HG02885 (cell line): ENCODE data around the gene ASIP.
"Not testable (repeated sequence)": the region's sequence is repeated elsewhere in the genome, so short reads cannot be mapped to it uniquely, and the experiment has no call there.

Experiments used
- ATAC-seq: cut with Tn5 transposase; IDR thresholded peaks from one replicate; pipeline ENCODE4 v1.9.1; 2021; ENCODE audit warnings: mild to moderate bottlenecking; ENCODE audit not compliant: unreplicated experiment, poor library complexity

The ASIP gene, protein sequence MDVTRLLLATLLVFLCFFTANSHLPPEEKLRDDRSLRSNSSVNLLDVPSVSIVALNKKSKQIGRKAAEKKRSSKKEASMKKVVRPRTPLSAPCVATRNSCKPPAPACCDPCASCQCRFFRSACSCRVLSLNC

DNA sequence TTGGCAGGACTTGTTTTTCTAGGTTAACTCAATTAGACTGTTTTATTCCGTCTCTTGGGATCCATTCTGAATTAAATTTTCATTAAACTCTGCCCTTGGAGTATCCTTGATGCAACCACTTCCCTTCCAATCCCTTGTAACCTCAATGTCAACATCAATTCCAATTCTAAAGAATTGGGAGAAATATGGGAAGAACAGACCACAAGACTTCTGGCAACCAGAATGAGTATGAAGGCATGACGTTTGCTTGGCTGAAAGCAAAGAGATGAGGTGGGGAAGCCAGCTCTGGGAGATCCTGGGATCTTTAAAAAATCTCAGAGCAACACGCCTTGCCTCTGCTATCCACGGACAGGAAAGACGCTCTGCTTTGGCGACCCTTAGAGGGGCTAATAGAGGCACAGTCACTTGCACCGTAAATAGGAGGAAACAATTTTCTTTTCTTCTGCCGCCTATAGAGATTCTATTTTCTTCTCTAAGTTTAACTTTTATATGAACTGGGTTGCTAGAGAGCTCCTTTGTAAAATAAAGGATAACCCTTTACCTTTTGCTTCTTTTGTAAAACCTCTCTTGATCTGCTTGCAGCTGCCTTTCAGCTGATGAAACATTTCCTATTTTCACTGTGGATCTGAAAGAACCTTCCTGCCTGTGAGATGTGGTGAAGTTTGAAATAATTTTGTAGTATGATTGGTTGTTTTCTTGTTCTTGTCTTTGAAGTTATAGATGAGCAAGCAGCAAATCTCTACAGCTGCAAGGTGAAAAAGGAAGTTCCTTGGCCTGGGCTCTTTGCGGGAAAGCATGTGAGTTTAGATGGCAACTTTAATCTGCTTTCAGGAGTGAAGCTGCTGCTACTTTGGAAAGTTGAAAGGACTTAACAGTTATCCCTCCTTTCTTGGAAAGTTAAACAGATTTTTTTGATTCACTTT lies at the start of gene ASIP:
ASIP (plus strand) TSS at position 731 of the 923 bp plus-strand sequence. CDS start 18,952 bp downstream, outside the sequence.
- no peak for ATAC-seq

DNA sequence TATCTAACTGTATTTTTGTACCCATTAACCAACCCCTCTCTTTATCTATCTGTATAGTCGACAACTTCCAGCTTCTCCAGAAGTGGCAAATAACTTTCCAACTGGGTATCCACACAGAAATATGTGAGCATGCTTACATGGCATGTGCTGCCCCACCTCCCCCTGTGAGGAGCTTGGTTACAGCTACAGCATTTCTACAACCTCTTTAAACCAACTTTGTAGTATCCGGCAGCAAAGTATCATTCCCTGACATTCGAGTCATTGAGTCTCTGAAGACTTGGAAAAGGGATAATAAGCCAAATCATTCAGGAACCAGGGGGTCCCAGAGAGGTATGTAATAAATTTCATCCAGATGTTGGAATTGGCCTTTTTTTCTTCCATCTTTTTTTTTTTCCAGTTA lies 48.2 kb upstream of the ASIP start:
- no peak for ATAC-seq

DNA sequence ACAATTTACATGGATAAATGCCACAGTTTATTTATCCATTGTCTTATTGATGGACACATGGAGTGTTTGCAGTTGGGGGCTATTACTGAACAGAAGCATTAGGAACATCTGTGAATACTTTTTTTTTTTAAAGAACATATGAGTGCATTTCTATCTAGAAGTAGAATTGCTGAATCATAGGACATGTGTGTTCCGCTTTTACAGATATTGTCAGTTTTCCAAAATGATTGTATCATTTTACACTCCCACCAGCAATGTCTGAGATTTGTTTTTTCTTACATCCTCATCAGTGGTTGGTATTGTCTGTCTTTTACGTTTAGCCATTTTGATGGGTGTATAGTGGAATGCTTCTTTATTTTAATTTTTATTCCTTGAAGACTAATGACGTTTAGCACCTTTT lies 42.0 kb upstream of the ASIP start:
- no peak for ATAC-seq

DNA sequence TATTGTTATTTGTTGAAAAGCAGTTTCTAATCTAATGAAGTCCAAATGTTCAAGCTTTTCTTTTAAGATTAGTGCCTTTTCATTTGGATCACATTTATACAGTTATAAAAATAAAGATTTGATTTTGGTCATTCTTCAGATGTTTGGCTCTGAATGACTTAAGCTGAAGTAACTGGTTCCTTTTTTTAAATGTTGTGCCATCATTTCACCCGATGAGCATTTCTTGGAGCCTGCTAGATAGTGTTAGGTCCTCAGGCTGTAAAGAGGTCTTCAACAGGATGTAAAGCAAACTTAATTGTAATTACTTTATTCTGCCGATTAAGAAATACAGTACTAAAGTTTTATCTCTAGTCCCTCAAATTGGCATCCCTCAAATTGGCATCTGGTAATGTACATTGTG lies 41.2 kb upstream of the ASIP start:
- no peak for ATAC-seq

DNA sequence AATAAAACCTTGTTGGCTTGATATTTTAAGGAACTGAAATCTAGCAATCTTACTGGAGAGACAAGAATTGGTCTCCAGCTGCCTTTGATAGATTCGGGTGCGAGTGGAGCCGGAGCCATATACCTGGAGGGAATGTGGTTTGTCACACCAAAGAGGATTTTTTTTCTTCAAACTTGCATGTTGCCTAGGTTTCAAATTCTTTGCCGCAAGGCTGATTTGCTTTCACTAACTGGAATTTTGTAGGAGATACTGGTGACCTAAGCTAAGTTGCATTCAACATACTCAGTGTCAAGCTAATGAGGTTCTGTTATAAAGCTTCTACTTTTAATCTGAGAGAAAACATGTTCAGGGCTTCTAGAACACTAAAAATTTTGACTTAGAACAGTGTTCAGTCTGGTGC lies 39.7 kb upstream of the ASIP start:
- ATAC-seq = no peak

DNA sequence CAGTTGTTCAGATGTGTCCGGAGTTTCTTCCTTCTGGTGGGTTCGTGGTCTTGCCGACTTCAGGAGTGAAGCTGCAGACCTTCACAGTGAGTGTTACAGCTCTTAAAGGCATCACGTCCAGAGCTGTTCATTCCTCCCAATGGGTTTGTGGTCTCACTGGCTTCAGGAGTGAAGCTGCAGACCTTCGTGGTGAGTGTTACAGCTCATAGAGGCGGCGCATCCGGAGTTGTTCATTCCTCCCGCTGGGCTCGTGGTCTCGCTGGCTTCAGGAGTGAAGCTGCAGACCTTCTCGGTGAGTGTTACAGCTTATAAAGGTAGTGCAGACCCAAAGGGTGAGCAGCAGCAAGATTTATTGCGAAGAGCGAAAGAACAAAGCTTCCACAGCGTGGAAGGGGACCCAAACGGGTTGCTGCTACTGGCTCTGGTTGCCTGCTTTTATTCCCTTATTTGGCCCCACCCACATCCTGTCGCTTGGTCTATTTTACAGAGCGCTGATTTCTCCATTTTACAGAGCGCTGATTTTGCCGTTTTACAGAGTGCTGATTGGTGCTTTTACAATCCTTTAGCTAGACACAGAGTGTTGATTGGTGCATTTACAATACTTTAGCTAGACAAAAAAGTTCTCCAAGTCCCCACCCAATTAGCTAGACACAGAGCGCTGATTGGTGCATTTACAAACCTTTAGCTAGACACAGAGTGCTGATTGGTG lies 35.9 kb upstream of the ASIP start:
- not testable (repeated sequence) for ATAC-seq

DNA sequence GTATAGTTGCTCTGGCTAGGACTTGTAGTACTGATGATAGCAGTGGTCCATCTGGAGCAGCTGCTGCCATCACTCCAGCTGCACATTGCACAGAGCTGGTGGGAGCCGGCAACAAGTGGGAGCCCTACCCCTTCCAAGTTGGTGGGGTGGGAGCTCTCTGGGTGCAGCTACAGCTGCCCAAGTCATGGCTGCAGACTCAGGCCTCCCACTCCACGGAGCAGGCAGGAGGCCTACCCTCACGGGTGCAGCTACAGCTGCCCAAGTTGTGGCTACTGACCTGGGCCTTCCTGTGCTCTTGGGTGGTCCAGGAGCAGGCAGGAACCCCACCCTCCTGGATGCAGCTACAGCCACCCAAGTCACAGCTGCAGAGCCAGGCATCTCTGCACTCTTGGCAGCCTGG lies 32.1 kb upstream of the ASIP start:
- ATAC-seq = no peak

DNA sequence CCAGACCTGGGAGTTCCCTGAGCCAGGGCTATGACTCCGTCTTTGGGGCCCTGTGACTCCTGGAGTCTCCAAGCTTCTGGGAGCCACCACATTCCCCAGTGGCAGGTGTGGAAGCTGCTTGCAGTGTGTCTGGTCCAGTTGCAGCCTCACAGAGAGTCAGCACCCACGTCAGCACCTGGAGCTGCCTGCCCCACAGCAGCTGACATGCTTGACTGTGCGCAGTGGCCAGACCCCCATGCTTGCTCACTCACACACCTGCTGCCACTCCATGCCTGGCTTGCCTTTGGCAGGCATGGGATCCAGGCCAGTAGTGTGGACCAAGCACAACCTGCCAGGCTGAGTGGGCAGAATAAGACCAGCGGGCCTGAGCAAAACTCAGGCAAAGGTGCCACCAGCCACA lies 31.0 kb upstream of the ASIP start:
- no peak for ATAC-seq

DNA sequence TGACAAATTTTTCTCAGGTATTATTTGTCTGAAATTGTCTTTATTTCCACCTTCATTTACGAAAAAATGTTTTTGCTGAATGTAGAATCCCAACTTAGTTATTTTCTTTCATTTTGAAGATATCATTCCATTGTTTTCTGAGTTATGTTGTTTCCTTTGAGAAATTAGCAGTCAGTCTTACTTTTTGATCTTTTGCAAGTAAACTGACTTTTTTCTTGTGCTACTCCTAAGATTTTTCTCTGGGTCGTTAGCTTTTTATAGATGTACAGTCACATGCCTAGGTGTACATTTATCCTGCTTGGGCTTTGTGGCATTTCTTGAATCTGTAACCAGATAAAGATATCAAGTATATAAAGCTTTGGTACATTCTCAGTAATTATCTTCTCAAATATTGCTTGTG lies 29.6 kb upstream of the ASIP start:
- ATAC-seq = no peak

DNA sequence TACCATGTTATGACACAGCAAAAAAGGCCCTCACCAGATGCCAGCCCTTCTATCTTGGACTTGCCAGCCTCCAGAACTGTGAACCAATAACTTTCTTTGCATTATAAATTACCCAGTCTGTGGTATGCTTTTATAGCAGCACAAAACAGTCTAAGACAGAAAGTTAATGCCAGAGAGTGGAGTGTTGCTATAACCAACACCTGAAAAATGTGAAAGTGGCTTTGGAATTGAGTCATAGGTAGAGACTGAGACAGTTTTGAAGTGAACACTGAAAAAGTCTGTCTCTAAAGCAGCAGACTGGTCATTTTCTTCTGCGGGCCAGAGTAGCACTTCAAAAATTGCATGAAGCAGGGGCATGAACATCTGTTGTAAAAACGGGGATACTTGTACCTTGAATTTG lies 28.0 kb upstream of the ASIP start:
- ATAC-seq = no peak

DNA sequence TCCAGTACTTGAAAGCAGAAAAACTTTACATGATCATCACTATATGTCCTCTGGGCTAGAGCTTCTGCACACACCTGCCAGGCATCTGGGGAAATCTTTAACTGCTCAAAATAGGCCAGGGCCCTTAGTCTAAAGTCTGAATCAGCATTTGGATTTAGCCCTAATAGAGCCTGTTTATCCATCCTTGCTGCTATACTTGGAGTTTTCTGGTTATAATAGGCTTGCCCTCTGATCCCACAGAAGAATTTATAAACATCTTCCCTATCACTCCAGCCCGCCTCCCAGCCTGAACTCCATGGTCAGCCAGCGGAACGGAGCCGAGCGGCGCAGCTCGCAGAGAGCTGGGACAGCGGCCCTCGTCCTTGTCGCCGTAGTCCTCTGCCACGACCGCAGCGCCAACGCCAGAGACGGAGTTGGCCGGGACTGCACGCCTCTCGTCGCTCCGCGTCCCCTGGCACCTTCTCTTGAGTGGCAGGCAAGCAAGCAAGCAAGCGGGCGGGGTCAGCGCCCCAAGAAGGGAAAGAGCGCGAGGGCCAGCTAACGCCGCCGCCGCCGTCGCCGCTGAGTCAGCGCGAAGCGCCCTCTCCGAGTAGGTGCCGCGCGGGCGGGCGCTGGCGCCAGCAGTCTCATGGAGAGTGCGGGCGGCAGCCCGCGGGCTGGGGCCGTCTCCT lies 25.4 kb upstream of the ASIP start:
- ATAC-seq = no peak

DNA sequence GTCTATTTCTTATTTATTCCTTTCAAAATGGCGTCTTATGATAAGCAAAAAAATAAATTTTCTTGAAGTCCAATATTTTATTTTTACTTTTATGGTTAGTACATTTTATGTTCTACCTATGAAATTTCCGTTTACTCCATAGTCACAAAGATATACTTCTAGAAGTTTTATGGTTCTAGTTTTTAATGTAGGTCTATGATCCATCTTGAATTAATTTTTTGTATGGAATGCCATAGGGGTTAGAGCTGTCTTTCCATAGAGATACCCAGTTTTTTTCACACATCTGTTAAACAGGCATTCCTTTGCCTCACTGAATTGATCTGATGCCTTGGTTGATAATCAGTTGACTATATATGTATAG lies 24.9 kb upstream of the ASIP start:
- ATAC-seq = no peak

DNA sequence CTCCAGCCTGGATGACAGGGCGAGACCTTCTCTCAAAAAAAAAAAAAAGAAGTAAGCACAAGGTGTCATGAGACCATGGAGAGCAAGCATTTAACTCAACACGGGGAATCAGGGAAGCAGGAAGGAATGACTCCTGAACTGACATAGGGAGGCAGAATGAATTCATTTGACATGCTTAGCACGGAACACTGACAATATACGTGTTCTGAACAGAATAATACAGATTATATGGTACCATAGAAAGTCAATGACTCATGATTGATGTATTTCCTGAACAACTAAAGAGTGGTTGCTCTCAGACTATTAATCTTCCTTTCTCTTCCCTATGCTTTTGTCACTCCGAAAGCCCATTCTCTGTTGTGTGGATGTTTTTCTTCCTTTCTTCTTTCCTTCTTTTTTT lies 20.7 kb upstream of the ASIP start:
- ATAC-seq = no peak

DNA sequence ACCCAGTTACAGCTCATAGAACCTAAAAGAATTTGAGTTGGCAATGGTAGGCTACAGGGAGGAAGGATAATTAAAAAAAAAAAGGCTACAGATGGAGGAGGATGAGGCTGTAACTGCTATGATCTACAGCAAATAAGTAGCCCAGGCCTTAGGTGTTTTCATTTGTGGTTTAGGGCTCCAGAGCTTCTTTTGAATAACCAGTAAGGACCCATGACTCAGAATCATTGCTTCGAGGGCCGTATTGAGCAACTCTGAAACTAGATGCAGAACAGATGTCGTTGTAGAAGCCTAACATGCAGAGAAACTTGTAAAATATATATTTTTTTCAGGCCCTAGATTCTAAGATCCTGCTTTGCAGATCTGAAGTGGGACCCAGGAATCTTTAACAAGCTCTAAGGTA lies 19.0 kb upstream of the ASIP start:
- ATAC-seq = no peak

DNA sequence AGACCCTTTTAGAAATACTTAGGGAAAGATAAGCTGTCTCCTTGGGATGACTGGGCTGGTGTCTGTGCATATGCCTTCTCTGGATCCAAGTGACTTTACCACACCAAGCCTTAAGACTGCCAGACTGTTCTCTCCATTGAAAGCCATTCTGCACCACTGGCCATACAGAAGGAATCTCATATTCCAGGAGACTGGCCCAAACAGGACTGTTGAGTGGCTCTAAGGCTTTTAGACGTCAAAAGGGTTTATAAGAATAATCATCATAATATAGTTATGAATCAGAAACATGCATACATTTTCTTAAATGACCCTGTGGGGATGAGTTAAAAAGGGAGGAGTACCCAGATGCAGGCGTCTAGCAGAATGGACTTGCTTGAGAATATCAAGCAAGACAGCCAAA lies 17.0 kb upstream of the ASIP start:
- ATAC-seq = not testable (repeated sequence)

DNA sequence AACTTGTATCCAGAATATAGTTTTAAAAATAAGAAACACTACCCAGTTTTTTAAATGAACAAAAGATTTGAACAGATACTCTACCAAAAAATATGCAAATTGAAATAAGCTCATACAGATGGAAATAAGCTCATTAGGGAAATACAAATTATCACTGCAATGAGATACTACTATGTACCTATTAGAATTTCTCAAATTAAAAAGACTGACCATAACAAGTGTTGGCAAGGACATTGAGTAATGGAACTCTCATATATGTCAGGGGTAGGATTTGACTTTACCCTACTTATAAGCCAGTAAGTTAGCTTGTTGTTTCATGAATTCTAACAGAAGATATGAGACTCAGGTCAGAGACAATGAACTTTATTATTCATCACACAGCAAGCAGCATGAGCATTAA lies 9.6 kb upstream of the ASIP start:
- no peak for ATAC-seq

DNA sequence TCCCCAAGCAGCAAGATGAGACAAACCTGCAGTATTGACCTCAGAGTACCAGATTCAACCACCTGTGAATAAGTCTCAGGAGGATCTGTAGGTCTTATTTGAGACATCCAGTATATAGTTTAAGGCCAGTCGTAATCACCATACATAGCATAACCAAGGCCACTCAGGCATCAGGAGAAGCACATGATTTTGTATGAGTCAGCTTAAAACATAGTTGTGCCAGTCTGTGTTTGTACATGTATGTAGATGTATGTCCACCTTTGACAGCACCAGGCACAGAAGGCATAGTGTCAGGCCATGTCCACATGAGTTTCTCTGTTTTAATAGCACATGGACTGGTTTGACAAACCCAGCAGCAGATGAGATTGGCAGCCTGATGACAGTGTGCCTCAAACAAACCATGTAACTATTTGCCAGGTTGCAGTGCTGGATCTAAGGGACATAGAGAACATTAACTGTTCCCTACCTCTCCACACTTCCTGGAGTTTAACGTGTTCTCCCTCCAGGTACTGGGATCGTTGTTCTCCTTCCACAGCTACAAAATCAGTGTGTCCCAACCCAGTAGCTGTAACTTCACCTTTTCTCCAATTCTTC lies 8.6 kb upstream of the ASIP start:
- ATAC-seq = no peak

DNA sequence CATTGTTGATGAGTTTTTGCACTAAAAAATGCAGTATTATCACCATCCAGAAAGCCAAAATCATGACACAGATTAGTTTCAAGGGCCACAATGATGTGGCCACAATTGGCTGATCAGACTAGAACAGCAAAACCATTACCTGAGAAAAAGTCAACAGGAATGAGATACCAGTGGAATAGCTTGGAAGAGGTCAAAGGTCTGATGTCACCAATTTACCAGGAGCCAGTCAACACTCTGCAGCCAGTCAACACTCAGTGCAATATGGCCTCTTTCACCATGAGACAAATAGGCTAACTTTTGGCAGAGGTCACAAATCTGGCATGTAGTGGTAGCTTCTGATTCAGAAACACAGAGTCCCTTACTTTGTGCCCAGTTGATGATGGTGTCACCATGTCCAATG lies 7.5 kb upstream of the ASIP start:
- no peak for ATAC-seq

DNA sequence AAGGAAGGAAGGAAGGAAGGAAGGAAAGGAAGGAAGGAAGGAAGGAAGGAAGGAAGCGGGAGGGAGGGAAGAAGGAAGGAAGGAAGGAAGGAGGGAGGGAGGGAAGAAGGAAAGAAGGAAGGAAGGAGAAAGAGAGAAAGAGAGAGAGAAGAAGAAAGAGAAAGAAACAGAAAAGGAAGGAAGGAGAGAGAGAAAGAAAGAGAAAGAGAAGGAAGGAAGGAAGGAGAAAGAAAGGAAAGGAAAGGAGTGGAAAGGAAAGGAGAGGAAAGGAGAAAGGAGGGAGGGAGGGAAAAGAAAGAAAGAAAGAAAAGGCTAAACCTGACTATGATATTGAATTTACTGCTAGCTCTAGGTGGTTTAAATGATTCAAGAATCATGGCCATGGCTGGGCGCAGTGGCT lies 5.3 kb upstream of the ASIP start:
- no peak for ATAC-seq

DNA sequence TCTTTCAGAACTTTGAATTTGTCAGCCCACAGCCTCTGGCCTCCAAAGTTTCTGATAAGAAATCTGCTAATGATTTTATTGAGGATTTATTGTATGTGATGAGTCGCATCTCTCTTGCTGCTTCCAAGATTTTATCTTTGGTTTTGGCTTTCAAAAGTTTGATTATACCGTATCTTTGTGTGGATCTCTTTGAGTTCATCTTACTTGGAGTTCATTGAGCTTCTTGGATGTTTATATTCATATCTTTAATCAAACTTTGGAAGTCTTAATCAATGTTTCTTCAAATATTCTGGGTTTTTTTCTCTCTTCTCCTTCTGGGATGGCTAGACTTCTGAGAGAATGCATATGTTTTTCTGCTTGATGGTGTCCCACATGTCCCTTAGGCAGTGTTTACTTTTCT lies 3.3 kb upstream of the ASIP start:
- ATAC-seq = no peak

DNA sequence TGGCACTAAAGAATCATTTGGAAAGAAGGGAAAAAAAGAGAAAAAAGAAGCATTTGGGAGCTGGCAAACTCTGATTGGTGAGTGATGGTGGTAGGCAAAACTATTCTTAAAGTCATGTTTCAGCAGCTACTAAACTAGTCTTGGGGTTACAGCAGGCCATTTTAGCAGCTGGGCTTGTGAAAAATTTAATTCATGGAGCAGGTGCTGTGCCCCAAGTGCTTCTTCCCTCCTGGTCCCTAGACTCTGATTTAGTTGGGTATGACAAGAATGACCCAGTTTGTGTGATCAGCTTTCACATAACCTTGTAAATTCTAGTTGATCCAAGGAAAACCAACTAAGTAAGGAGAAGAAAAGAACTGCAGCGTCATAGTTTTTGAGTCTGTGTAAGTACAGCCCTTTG lies 1.1 kb upstream of the ASIP start:
- ATAC-seq = no peak
